Transverse colon (tissue), 4 donors: ENCODE data around the gene PEX13. TPM values are rescaled to one million over a fixed set of nuclear protein-coding genes. Genes with fewer than 3 reads are reported as not detected.

ENCODE experiments used
- DNase-seq: peaks from one replicate; pipeline ENCODE4 v3.0.0-alpha.2; 2019
- H3K27ac ChIP-seq, 4 donors: fragments of 200-600 bp; sonication (generic); 2 replicates each; pipeline ENCODE4 v1.5.1; 2016 to 2018; ENCODE audit warnings: inconsistent platforms in 4 of 4
- H3K27me3 ChIP-seq: fragments of 200-600 bp; sonication (generic); 2 replicates; pipeline ENCODE4 v1.5.1; 2017; ENCODE audit warnings: inconsistent platforms
- H3K36me3 ChIP-seq, 4 donors: fragments of 200-600 bp; sonication (generic); 2 replicates each; pipeline ENCODE4 v1.5.1; 2017 to 2019; ENCODE audit warnings: inconsistent platforms in 4 of 4
- H3K4me1 ChIP-seq, 4 donors: fragments of 200-600 bp; sonication (generic); 2 replicates each; pipeline ENCODE4 v1.5.1; 2017 to 2020; ENCODE audit warnings: inconsistent platforms in 4 of 4
- H3K4me3 ChIP-seq, 4 donors: fragments of 200-600 bp; sonication (generic); 1 replicate in 1 of 4; 2 replicates in 3 of 4; pipeline versions ENCODE4 v1.5.1 to v1.6.1; 2017 to 2019; ENCODE audit warnings: inconsistent platforms in 4 of 4
- H3K9me3 ChIP-seq, 2 donors: fragments of 200-600 bp; sonication (generic); 2 replicates each; pipeline ENCODE4 v1.5.1; 2017 to 2019; ENCODE audit warnings: inconsistent platforms in 2 of 2
- EP300 ChIP-seq: sonication (generic); formaldehyde crosslinking; IDR thresholded peaks from one replicate; pipeline ENCODE4 v1.6.1; 2017; ENCODE audit warnings: antibody characterized with exemption, low read depth
- POLR2A ChIP-seq: fragments of 450-650 bp; IDR thresholded peaks from one replicate; pipeline ENCODE4 v1.6.1; 2016; ENCODE audit warnings: antibody characterized with exemption, mild to moderate bottlenecking, moderate library complexity
- POLR2AphosphoS5 ChIP-seq, 3 donors: sonication (generic); formaldehyde crosslinking; IDR thresholded peaks; one replicate each; pipeline ENCODE4 v1.6.1; 2016; ENCODE audit warnings: antibody characterized with exemption in 3 of 3
- WGBS, 2 donors: methylation state at CpG; one replicate each; pipeline ENCODE4 v1.1.5; 2018; ENCODE audit warnings: low coverage in 1 of 2; 5-methylcytosine and 5-hydroxymethylcytosine counted together
- in situ Hi-C, 4 donors: fragments of 200-750 bp; cut with MboI; loops; one replicate each; pipeline versions ENCODE4 v1.15.0 to v1.15.1; 2017; ENCODE audit warnings: low sequenced_read_pairs in 3 of 4, low pct_ligation_motif_present in 1 of 4, low pct_unique_long_range_greater_than_20kb in 1 of 4
- intact Hi-C: fragments of 100-400 bp; cut with DNase I; formaldehyde crosslinking; loops from one replicate; pipeline ENCODE4 v1.15.1; 2023; ENCODE audit warnings: low total_unique reads
- total RNA-seq, 4 donors: library from RNA; depleted of rRNA; stranded (reverse); fragments of >200 nt; gene quantifications; one replicate each; pipeline ENCODE4 v1.1.0, GENCODE V29; 2016
- TF ChIP-seq, protein P1 (sequence below), 5 experiments: fragments of 200-600 bp in 3 of 5; fragments of 450-650 bp in 2 of 5; sonication (generic) in 3 of 5; IDR thresholded peaks; 1 replicate in 2 of 5; 2 replicates in 3 of 5; pipeline ENCODE4 v1.5.1; 2016 to 2017; ENCODE audit warnings: antibody characterized with exemption in 5 of 5, inconsistent platforms in 3 of 5, mild to moderate bottlenecking in 2 of 5, moderate library complexity in 1 of 5

Gene PEX13
- total RNA-seq, 4 donors from 2014 or later: 20.2 to 44.1 (median 34.6) TPM

DNA sequence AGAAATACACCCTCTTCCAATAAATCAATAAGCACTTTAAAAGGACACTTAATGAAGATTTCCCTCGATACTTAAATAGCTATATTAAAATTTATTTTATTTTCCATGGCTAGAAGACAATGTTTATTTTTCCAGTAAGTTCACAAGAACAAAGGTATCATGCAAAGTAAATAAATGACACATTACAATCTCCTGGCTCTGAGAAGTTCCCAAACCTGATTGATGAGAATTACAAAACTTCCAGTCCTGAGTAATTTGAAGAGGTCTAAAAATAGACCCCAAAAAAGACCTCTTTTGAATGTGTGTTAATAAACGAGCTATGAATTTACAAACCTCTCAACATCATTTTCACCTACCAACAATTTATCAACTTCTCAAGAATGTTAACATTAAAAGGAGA, 1.5 kb upstream of the PEX13 start:
- H3K9me3 ChIP-seq: no peaks in the 10 kb centered on the region
- intact Hi-C loops: loop anchor here (10.0 kb wide), 1 partner anchor 131 kb away; the partner anchor contains the start of gene REL
- H3K36me3 ChIP-seq: no peaks in the 10 kb centered on the region
- peaks cover 18 to 48% (median 30%) of the 10 kb centered on the region in 4 donors for H3K4me1 ChIP-seq
- 13 to 28% methylated on average over 2 of the region's 2 CpGs for WGBS, 2 donors
- TF ChIP-seq POLR2A: no peak
- peak in 2 of 3 donors; percentile 31 to 38 for TF ChIP-seq POLR2AphosphoS5 (IDR thresholded peaks at IDR 0.05)
- peak overlapping the region; percentile 95 to 97 (median 96) for H3K27ac ChIP-seq
- in situ Hi-C loops: no loop called here
- H3K27me3 ChIP-seq: no peaks in the 10 kb centered on the region
- DNase-seq: no peak
- peak overlapping the region in 3 of 4 donors; percentile 84 to 94 (median 89) for H3K4me3 ChIP-seq

DNA sequence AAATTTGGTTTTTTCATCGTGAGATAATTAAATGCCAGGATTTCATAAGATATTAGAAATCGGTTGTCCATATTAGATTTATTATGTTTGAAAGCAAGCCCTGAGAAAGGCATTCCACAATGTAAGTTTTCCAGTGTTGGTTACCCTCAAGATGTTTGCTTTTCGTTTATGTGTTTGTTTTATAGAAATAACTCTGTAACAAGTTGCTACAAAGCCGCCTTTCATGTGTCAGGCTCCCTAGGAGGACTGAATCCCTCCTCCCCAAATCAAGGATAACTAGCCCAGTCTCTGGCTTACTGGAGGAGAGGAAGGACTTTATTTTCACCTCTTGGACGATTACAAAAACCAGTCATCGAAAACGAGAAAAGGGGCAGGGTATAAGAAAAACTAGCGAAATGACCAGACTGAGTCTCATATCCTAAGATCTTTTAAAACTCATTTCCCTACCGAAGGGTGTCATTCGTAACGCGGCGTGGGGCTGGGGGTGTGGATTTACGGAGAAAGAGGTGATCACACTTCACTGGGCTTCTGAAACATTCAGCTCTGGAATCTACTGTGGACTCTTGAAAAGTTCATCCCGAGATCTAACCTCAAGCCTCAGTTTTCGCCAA, 1.0 kb upstream of the PEX13 start:
- no peak for DNase-seq
- intact Hi-C loops (loop anchor here (10.0 kb wide), 1 partner anchor 132 kb away; the partner anchor contains the start of gene REL), in situ Hi-C loops (no loop called here)
- Histone ChIP-seq H3K27me3 (no peaks in the 10 kb centered on the region), H3K9me3 (no peaks in the 10 kb centered on the region), H3K4me1 (peaks cover 18 to 48% (median 30%) of the 10 kb centered on the region in 4 donors), H3K36me3 (peaks cover 0 to 3% (median under 1%) of the 10 kb centered on the region in 4 donors), H3K4me3 (peak overlapping the region; percentile 84 to 95 (median 92)), H3K27ac (peak overlapping the region; percentile 95 to 97 (median 96))
- 2 to 3% methylated on average over 8 to 16 of the region's 16 CpGs for WGBS, 2 donors
- TF ChIP-seq POLR2A (peak; percentile 49), EP300 (no peak), POLR2AphosphoS5 (IDR thresholded peaks at IDR 0.05) (peak in 1 of 3 donors; percentile 50)

DNA sequence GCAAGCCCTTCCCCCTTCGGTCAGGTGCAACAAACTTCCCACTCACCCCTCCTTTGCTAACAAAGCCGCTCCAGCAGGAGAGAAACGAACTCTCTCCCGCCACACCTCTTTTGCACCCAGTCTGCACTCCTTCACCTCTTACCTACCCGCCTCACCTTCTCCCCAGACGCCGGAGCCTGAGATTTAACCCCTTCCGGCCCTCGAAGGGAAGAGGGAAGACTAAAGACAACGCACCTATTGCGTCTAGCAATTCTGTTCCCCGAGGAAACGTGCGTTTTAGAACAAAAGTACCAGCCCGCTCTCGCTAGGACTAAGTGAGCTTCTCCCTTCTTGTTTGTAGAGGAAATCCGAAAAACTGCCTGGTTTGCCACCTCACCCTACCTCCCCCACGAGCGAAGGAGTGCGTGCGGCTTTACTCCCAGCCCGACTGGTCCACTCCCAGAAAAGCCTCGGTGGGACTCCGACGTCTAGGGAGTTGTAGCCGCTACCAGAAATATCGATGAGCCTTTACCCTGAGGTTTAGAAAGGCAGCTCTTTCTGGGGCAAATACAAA, 441 bp upstream of the PEX13 start:
- WGBS, 2 donors: 0% methylated on average over 2 to 27 of the region's 27 CpGs
- no peaks in the 10 kb centered on the region for H3K9me3 ChIP-seq
- H3K27me3 ChIP-seq: no peaks in the 10 kb centered on the region
- intact Hi-C loops: loop anchor here (10.0 kb wide), 1 partner anchor 132 kb away; the partner anchor contains the start of gene REL
- peak overlapping the region; percentile 95 to 97 (median 96) for H3K27ac ChIP-seq
- H3K36me3 ChIP-seq: peaks cover 0 to 6% (median 4%) of the 10 kb centered on the region in 4 donors
- peak; percentile 90 for DNase-seq
- peak; percentile 35 for TF ChIP-seq POLR2A
- peak in 2 of 3 donors; percentile 10 to 73 for TF ChIP-seq POLR2AphosphoS5 (IDR thresholded peaks at IDR 0.05)
- TF ChIP-seq EP300: peak; percentile 27
- TF ChIP-seq, protein P1, sequence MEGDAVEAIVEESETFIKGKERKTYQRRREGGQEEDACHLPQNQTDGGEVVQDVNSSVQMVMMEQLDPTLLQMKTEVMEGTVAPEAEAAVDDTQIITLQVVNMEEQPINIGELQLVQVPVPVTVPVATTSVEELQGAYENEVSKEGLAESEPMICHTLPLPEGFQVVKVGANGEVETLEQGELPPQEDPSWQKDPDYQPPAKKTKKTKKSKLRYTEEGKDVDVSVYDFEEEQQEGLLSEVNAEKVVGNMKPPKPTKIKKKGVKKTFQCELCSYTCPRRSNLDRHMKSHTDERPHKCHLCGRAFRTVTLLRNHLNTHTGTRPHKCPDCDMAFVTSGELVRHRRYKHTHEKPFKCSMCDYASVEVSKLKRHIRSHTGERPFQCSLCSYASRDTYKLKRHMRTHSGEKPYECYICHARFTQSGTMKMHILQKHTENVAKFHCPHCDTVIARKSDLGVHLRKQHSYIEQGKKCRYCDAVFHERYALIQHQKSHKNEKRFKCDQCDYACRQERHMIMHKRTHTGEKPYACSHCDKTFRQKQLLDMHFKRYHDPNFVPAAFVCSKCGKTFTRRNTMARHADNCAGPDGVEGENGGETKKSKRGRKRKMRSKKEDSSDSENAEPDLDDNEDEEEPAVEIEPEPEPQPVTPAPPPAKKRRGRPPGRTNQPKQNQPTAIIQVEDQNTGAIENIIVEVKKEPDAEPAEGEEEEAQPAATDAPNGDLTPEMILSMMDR (IDR thresholded peaks at IDR 0.05): no peak
- H3K4me1 ChIP-seq: peaks cover 18 to 48% (median 30%) of the 10 kb centered on the region in 4 donors
- peak overlapping the region; percentile 84 to 95 (median 92) for H3K4me3 ChIP-seq
- in situ Hi-C loops: no loop called here

DNA sequence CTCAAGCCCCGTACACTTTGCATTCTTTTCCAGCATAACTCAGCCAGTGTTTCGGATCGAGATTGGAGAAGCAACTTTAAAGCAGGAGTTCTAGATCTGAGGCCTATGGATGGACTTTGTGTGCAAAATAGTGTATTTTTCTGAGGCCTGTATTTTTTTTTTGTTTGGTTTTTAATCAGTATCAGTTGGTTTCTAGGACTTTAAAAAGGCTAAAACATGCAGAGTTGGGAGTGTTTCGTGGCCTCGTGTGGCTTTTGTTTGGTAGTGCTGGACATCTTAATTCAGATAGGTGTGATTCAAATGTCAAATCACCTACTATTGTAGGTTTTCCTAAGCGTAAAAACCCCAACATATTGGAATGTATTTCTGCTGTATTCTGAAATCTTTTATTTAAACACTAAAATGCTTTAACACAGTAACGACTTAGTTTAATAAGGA, 817 bp downstream of the PEX13 start:
- in situ Hi-C loops: no loop called here
- no peaks in the 10 kb centered on the region for H3K27me3 ChIP-seq
- TF ChIP-seq, protein P1 (IDR thresholded peaks at IDR 0.05): no peak
- no peak for TF ChIP-seq POLR2A
- TF ChIP-seq POLR2AphosphoS5 (IDR thresholded peaks at IDR 0.05): peak in 1 of 3 donors; percentile 76
- no peak for TF ChIP-seq EP300
- H3K4me3 ChIP-seq: peak overlapping the region; percentile 84 to 95 (median 92)
- 0 to 1% methylated on average over 7 of the region's 7 CpGs for WGBS, 2 donors
- H3K36me3 ChIP-seq: peaks cover 0 to 11% (median 5%) of the 10 kb centered on the region in 4 donors
- no peaks in the 10 kb centered on the region for H3K9me3 ChIP-seq
- no peak for DNase-seq
- intact Hi-C loops: loop anchor here (10.0 kb wide), 1 partner anchor 134 kb away; the partner anchor contains the start of gene REL
- peak overlapping the region; percentile 95 to 97 (median 96) for H3K27ac ChIP-seq
- peaks cover 18 to 48% (median 30%) of the 10 kb centered on the region in 4 donors for H3K4me1 ChIP-seq

DNA sequence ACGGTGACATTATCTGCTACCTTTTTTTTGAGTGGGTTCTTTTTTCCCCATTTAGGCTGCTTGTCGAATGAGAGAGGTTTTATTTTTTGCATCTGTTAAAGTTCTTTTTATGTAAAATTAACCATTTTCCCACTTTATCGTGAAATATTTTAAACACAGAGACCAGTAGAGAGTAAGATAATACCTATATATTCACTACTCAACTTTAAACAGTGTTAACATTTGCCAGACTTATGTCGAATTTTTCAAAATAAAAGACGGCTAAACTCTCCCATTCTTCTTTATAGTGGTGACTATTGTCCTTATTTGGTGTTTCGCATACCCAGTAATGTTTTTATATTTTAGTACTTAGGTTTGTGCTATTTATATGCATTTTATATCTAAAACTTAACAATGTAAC, 1.3 kb downstream of the PEX13 start:
- TF ChIP-seq, protein P1 (IDR thresholded peaks at IDR 0.05): no peak
- TF ChIP-seq POLR2A: no peak
- TF ChIP-seq POLR2AphosphoS5 (IDR thresholded peaks at IDR 0.05): no peak
- no peak for TF ChIP-seq EP300
- Histone ChIP-seq H3K9me3 (no peaks in the 10 kb centered on the region), H3K27me3 (no peaks in the 10 kb centered on the region), H3K4me1 (peaks cover 18 to 48% (median 30%) of the 10 kb centered on the region in 4 donors), H3K36me3 (peaks cover 0 to 11% (median 5%) of the 10 kb centered on the region in 4 donors), H3K27ac (peak overlapping the region; percentile 95 to 97 (median 96)), H3K4me3 (peak overlapping the region; percentile 84 to 95 (median 92))
- DNase-seq: no peak
- intact Hi-C loops (loop anchor here (10.0 kb wide), 1 partner anchor 134 kb away; the partner anchor contains the start of gene REL), in situ Hi-C loops (no loop called here)
- WGBS, 2 donors: 21 to 31% methylated on average over 6 of the region's 6 CpGs
